Heart left ventricle (tissue), 13 donors: ENCODE measurements around the gene MGMT.

Source experiments
- CTCF ChIP-seq, 12 donors: fragments of 200-600 bp; sonication (generic) in 4 of 12; IDR thresholded peaks; one replicate each; pipeline versions ENCODE4 v1.5.0 to v1.8.0; 2018 to 2022; ENCODE audit warnings: antibody characterized with exemption in 12 of 12, mild to moderate bottlenecking in 5 of 12
- POLR2A ChIP-seq, 2 donors: fragments of 450-650 bp; IDR thresholded peaks; one replicate each; pipeline ENCODE4 v1.6.1; 2017; ENCODE audit warnings: antibody characterized with exemption in 2 of 2, mild to moderate bottlenecking in 2 of 2, moderate library complexity in 2 of 2
- donor health status: ischemic (EF 13 %, LVEDD 7.1; RV severe dilation, severe dysfunction).
- donor health status: DM: no; HTN: yes; CAD: no.
- donor health status: DM: no; HTN: no; CAD: no.
- donor health status: ischemic (EF 25% LVEDD 6.9; RV normal size, moderate dysfunction).
- donor health status: ischemic (EF 25% LVEDD 5.7; RV mildly dilated, moderate dysfunction).
- donor health status: ischemic (EF 35%, LVEDD 5.7; RV mildly dilated, moderate dysfunction).
- donor health status: nonischemic (EF 11% LVEDD 7.7; RV severe dilation, severe dysfunction).
- donor health status: DM: yes; HTN: yes; CAD: no.
- donor health status: PGD.
- donor health status: ischemic (EF 29% LVEDD 5.4; RV normal size, mild dysfunction).
- donor health status: nonischemic (EF 23%, LVEDD 6.1; RV moderate dilation, normal function).

- TF ChIP-seq CTCF (IDR thresholded peaks at IDR 0.05) (no peak), POLR2A (IDR thresholded peaks at IDR 0.05) (no peak)
Measured at GRCh38 chr10:129780901-129781795, 314.1 kb downstream of the MGMT start.
